Measurements from ENCODE around the gene LYAR.
"Not testable (repeated sequence)": the region's sequence is repeated elsewhere in the genome, so short reads cannot be mapped to it uniquely, and the experiment has no call there.

The LYAR gene

DNA sequence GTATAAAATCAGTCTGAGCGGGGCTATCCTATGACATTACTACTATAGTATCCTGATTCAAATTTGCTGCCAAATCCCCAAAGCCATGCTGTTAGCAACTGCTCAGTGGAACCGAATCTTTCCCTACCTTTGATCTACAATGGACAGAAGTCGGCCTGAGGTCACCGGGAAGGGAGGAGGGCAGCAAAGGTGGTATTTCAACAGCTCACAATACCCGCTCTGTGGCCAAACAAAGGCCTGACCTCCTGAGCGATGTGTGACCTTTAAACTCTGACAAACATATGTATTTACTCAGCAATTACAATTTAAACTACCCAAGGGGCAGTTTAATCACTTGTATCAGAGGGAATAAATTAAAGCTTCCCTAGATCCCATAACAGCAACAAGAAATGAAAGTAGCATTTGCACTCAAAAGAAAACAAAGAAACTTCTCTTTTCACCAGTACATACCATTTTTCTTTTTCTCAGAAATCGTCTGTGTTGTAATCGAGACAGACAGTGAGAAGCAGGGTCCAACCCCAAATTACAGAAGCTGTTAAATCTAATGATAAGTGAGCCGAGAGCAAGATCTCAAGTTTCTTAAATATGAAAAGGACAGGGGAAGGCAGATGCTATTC is 30.4 kb downstream of the LYAR start:
- no peak for DNase-seq

DNA sequence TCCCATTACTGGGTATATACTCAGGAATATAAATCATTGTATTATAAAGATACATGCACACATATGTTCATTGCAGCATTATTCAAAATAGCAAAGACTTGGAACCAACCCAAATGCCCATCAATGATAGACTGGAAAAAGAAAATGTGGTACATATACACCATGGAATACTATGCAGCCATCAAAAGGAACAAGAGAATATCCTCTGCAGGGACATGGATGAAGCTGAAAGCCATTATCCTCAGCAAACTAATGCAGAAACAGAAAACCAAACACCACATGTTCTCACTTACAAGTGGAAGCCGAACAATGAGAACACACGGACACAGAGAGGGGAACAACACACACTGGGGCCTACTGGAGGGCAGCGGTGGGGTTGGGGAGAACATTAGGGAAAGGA is 32.2 kb downstream of the LYAR start:
- DNase-seq: not testable (repeated sequence)

DNA sequence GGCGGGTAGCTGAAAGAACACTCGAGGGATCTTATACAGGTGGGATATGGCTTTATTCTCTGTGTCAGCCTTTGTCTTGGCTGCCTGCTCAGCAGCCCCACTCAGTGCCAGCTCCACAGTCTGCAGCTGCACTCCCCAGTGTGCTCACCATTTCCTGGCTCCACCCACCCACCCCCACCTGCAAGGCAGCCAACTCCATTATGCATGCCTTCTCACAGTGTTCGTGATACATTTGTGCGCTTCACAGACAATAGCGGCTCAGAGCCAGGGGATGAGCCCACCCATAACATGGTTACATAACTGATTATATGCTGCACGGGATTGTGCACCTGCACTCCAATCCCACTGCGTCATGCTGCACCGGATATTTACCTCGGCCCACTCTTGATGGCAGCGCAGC is 33.2 kb downstream of the LYAR start:
- no peak for DNase-seq

DNA sequence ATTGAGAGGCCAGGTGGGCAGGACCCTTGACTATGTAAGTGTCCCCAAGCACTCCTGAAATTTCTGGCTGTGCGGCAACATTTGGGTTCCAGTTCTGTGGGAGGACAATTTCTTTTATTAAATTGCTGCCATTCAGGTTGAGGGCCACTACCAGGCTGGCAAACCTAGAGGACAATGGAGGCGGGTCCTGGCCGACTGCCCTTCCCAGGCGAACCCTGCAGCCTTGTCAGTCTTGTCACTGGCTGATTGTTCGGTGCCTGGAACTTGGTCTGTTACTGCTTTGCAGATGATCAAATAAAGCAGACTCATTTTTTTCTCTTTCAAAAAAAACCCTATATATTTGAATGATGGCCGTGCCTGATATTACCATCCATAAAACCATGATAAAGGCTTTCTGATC is 35.3 kb downstream of the LYAR start:
- no peak for DNase-seq

DNA sequence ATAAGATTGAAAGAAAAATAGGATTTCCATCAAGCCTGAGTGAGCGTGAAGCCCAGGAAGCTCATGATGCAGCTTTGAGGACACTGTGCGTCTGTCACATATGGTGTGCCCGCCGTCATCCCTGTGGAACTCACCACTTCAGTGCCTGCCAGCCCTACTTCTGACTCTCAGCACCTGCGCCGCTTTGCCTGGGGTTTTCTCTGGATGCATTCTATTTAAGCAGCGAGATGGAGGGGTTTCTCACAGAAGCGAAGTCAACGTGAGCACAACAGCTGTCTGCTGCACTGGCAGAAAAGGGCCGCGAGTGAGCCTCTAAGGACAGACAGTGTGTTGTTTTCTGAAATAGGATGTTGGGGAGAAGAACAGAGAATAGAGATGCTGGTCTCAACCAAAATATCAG is 35.8 kb downstream of the LYAR start:
- no peak for DNase-seq

DNA sequence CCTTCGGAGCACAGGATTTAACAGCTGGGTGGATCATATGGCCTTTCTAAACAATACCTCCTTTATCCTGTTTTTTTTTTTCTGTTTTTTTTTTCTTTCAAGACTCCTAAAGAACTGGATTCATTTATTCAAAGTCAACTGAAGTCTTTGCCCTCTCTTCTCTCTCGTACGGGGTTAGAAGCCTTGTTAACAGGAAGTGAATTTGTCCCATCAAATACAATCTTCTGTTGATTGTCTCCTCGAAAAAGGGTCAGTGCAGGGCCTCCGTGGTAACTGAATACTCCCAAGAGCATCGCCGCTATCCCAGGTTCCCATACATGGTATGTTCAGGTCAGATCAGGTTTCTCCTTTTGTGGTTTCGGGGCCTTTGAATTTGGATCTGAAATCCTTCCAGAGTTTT is 40.1 kb downstream of the LYAR start:
- DNase-seq: no peak

DNA sequence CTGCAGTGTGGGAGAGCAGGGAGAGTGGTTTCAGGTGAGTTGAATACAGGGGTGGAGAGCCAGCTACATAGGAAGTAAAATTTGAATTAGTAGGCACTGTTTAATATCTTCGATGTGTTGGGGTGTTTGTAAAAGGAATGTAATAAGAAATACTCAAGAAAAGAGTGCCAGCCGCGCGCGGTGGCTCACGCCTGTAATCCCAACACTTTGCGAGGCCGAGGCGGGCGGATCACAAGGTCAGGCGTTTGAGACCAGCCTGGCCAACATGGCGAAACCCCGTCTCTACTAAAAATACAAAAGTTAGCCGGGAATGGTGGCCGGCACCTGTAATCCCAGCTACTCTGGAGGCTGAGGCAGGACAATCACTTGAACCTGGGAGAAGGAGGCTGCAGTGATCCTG is 40.6 kb downstream of the LYAR start:
- not testable (repeated sequence) for DNase-seq

DNA sequence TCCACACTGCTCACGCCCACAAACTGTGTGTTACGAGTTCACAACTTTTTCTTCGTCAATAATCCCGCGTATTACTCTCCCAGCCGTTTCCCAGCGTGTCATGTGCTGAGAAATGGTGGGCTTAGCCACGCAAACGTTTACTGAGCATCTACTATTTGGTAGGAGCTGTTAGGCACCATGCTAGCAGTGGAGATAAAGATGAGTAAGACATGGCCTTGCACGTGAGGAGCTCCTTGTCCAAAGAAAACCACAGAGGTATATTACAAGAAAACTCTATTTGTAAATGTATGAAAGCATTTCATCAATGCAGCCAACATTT is 41.1 kb downstream of the LYAR start:
- no peak for DNase-seq

DNA sequence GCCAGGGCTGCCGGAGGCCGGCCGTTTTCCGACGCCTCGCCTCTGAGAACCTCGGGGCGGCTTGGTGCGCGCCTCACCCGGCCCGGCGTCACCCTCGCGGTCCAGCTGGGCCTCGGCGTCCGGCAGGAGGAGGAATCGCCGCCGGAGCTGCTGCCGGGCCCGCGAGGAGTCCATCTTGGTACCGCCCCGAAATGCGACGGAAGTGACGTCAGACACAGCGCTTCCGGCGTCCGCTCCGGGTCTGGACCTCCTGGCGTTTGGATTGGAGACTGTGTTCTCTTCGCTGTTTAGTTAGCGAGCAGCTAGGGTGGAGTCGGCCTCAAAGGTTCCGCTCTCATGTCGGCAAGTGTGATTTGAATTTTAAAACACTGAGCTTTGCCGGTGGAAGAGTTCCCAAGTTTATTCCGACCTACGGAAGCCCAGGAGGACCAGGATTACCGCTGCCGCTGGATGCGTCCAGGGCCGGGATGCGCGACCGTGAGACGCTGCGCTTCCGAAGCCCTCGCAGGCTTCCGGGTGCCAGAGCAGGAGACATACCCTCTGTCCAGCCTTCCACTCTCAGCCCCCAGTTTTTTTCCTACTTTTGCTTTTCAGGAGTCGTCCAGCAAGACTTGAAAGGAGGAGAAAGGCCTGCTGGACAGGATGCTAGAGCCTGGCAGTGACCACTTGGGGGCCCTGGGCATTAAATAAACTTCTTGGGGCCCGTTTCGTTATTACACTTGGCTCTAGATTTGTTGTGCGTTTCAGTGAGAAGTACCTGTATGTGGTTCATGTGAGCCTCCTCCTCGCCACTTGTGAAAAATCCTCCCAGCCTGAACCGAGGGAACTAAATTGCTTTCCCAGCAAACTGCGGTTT is 41.7 kb downstream of the LYAR start, which contains the start of gene TMEM128:
TMEM128 (minus strand) TSS at position 195 of the 856 bp plus-strand sequence; CDS start at position 174, 21 bp downstream.
- DNase-seq: peak; percentile 84 to 88

DNA sequence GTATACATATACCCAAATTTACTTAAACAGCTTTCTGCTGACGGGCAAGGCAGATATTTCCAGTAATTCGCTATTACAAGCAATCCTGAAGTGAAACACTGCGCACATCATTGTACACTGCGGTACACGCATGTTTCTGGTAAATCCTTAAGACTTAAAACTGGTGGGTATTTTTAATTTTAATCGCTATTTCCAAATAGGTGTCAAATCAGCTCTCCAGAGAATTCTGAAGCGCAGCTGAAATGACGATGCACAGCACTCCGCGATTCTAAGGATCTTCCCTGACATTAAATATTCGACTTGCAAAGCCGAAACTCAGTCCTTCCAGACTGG is 42.3 kb downstream of the LYAR start:
- DNase-seq: no peak

DNA sequence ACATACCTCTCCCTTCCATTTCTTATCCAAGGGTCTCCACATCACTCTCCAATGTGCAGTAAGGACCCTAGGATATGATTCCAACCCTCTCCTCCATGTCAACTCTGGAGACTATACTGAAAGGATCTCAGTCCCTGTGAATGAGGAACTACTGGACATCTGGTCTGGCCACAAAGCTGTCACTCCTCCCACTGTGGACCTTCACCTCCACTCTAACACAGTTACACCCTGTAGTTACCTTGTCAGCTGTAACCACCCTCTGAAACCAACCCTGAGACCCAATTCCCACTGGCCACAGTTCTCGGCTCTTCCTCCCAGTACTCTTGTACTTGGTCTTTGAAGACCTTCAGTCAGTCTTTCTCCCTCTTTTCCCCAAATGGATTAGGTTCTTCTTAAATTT is 44.8 kb downstream of the LYAR start:
- no peak for DNase-seq

DNA sequence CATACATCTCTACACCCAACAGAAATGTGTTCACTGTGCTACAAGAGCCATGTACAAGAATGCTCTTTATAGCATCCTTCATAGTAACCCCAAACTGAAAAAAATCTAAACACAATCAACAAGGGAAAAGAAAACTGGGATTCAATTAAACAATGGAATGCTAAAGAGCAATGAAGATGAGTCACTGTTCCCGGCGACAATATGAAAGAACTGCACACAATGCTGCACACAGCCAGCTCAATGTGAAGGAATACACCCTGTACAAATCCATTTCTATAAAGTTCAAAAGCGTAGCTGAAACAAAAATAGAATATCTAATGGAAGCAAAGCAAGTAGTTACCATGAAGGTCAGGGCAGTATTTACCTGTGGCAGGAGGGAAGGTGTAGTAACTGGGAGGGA is 50.4 kb downstream of the LYAR start:
- not testable (repeated sequence) for DNase-seq

DNA sequence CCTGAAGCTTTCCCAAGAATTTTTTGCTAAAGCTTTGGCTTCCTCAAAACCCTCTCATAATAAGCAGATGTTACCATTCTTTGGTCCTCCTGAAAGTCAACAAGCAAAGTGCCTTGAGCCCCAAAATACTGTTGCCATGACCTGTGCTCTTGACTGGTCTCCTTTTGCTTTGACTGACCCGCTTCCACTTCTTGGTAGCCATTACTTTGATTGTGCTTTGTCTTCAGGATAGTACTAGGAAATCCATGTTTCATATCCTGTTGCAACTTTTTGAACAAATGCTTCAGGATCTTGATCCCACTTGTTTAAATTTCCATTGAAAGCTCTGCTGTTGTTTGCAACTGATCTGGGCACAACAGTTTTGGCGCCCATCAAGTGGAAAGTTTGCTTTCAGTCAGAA is 56.3 kb downstream of the LYAR start:
- no peak for DNase-seq

DNA sequence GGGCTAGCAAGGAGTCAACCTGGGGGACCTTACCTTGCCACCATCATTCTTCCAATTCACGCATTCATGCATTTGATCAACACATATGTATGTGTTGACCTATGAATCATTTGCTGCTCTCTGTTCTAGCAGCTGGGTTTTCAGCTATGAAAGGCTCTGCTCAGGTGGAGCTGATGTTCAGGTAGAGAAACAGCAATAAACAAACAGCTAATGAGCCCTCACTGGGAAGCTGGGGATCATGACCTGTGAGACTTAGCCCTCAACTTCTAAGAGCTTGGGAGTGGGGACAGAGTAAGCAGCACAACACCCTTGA is 61.6 kb downstream of the LYAR start:
- no peak for DNase-seq

DNA sequence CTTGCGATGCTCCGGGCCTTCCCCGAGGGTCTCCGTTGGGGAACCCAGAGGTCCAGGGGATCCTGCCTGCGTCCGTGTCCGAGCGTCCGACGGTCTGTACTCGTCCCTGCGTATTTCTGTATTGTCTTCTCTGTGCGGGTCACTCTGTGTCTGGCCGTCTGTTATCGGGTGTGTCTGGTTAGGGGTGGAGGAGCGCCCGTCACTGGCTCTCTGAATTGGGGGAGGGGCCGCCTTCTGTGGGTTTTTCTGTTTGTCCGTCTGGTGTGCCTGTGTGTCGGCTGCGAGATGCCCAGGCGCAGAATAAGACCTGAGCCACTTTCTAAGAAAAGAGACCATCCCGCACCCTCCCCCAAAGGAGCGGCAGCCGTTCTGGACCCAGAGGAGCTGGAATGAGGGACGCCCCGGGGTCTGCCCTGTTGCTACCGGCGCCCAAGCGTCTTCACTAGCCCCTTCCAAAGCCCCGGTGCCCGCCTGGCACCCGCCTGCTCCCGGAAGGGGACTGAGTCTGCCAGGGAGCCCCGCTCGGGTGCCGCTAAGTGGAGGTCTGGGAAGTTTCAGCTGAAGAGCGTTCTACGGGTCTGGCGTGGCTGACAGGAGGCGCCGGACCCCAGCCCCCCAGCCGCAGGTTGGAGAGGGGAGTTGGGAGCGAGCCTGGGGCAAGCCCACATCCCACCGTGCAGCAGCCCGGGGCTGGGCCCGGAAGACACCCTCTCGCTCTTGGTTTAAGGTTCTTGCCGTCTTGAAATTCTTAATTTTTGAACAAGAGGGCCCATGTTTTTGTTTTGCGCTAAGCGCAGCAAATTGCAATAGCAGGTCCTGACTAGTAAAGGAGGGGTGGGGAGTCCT is 62.2 kb downstream of the LYAR start:
- DNase-seq: no peak

DNA sequence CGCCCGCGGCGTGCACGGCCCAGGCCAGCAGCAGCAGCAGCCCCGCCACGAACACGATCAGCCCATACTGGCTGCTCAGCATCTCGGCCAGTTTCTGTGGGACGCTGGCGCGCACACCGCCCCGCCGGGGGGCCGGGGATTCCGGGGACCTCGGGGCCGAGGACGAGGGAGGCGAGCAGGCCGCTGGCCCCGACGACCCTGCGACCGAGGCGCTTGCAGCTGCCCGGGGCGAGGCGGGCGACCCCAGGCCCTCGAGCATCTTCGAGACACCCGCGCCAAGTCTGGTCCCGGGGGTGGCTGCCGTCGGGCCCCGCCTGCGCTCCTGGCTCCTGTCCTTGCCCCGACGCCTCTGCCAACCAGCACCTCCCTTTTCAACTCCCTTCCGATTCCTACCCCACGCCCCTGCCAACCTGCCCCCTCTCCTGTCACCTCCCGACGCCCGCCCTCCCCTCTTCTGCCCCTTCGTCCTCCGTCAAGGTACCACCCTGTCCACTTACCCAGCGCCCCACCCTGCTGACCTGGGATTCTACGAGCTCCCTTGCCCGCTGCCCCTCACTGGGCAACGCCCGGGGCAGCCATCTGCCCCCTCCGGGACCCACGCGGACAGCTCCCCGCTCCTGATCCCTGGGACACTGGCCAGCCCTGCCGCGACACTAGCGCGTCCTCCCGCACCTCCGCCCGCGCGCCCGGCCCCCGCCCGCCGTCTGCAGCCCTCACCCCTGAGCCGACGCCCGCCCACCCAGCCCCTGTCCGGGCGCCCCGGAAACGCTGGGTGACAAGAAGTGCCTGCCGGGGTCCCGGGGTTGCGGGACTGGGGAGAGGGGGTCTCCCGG is 63.1 kb downstream of the LYAR start, which contains the start of gene OTOP1:
OTOP1 (minus strand) TSS at position 324 of the 833 bp plus-strand sequence; CDS start at position 259, 65 bp downstream.
- DNase-seq: no peak

DNA sequence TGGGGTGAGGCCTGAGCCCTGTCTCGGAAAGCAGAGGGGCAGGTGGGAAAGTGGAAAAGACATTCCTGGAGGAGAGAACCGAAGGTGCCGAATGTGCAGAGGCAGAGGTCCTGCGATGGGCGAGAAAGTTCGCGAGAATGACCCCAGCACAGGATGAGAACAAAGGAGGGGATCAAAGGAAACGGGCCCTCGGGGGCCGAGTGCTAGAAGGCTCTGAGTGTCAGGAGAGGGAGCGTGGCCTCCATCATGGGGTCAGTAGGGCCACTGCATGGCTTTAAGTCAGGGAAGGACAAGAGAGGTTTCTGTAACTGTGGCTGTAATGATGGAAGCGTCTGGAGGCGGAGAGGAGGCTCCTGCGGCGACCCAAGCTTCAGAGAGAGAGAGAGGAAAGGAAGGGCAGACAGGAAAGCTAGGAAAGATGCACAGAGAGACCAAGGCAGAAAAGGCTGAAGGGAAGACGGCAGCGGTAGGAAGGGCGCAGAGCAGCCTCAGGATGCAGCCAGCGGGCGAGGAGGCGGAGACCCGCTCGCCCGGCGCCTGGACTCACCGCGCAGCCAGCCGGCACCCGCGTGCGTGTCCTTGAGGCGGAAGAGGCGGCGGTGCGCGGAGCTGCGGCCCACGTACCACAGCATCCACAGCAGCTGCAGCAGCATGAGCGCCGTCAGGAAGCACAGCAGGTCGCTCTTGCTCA is 63.9 kb downstream of the LYAR start:
- DNase-seq: no peak

All from stimulated activated CD4-positive, alpha-beta T cell treated with anti-CD3 and anti-CD28 coated beads, Interleukin-2, amount 100 ng/mL, for 48 hours (primary cell).